Gastroesophageal sphincter (tissue), 4 donors: ENCODE data around the gene ANAPC2. TPM values are rescaled to one million over a fixed set of nuclear protein-coding genes. Genes with fewer than 3 reads are reported as not detected.
"Not testable (repeated sequence)": the region's sequence is repeated elsewhere in the genome, so short reads cannot be mapped to it uniquely, and the experiment has no call there.

ENCODE experiments used
- ATAC-seq: fragments of 150-250 bp; one replicate; pipeline ENCODE4 v1.9.1; 2016; ENCODE audit warnings: mild to moderate bottlenecking, moderate library complexity
- H3K27ac ChIP-seq, 4 donors: fragments of 200-600 bp; sonication (generic) in 3 of 4; 1 replicate in 3 of 4; 2 replicates in 1 of 4; pipeline ENCODE4 v1.5.1; 2016 to 2019
- H3K27me3 ChIP-seq: fragments of 200-600 bp; sonication (generic); one replicate; pipeline ENCODE4 v1.5.1; 2019
- H3K36me3 ChIP-seq, 2 donors: fragments of 200-600 bp; sonication (generic); one replicate each; pipeline ENCODE4 v1.5.1; 2019; ENCODE audit warnings: control low read depth in 1 of 2
- H3K4me1 ChIP-seq, 3 donors: fragments of 200-600 bp; sonication (generic); 1 replicate in 2 of 3; 2 replicates in 1 of 3; pipeline ENCODE4 v1.5.1; 2016 to 2019; ENCODE audit warnings: control low read depth in 2 of 3
- H3K4me3 ChIP-seq, 2 donors: fragments of 200-600 bp; sonication (generic); one replicate each; pipeline ENCODE4 v1.5.1; 2019; ENCODE audit warnings: mild to moderate bottlenecking in 1 of 2, moderate library complexity in 1 of 2
- H3K9me3 ChIP-seq, 3 donors: fragments of 200-600 bp; sonication (generic); one replicate each; pipeline ENCODE4 v1.5.1; 2017 to 2019; ENCODE audit warnings: control low read depth in 2 of 3
- CTCF ChIP-seq, 4 experiments: fragments of 200-600 bp in 2 of 4; fragments of 450-650 bp in 2 of 4; sonication (generic) in 1 of 4; IDR thresholded peaks; one replicate each; pipeline ENCODE4 v1.5.1; 2017 to 2019; ENCODE audit warnings: antibody characterized with exemption in 4 of 4, mild to moderate bottlenecking in 2 of 4, moderate library complexity in 2 of 4
- EP300 ChIP-seq: sonication (generic); formaldehyde crosslinking; IDR thresholded peaks from one replicate; pipeline ENCODE4 v1.6.1; 2017; ENCODE audit warnings: antibody characterized with exemption, mild to moderate bottlenecking
- POLR2A ChIP-seq, 2 donors: fragments of 450-650 bp; IDR thresholded peaks; one replicate each; pipeline ENCODE4 v1.6.1; 2017; ENCODE audit warnings: antibody characterized with exemption in 2 of 2, mild to moderate bottlenecking in 2 of 2, moderate library complexity in 1 of 2
- POLR2AphosphoS5 ChIP-seq: sonication (generic); formaldehyde crosslinking; IDR thresholded peaks from one replicate; pipeline ENCODE4 v1.6.1; 2017; ENCODE audit warnings: antibody characterized with exemption
- WGBS, 2 donors: methylation state at CpG; one replicate each; pipeline ENCODE4 v1.1.5; 2018; ENCODE audit warnings: low coverage in 1 of 2; 5-methylcytosine and 5-hydroxymethylcytosine counted together
- total RNA-seq, 4 donors: library from RNA; depleted of rRNA; stranded (reverse); fragments of >200 nt; gene quantifications; one replicate each; pipeline ENCODE4 v1.1.0, GENCODE V29; 2016

Gene ANAPC2
- total RNA-seq, 4 donors from 2014 or later: 11.9 to 32.1 (median 23.7) TPM

GRCh38 chr9:137138058-137138721 lies 50.2 kb downstream of the ANAPC2 start:
- H3K27ac ChIP-seq: no peak overlapping the region
- TF ChIP-seq CTCF (IDR thresholded peaks at IDR 0.05): no peak
- TF ChIP-seq EP300: no peak
- no peak for TF ChIP-seq POLR2AphosphoS5
- no peak for TF ChIP-seq POLR2A (IDR thresholded peaks at IDR 0.05)
- no peaks in the 10 kb centered on the region for H3K36me3 ChIP-seq
- no peak for ATAC-seq
- H3K4me1 ChIP-seq: peaks cover 0 to 18% (median 3%) of the 10 kb centered on the region in 3 donors
- no peak overlapping the region for H3K4me3 ChIP-seq
- WGBS, 2 donors: 18% methylated on average over 11 of the region's 25 CpGs; no CpG with 5 or more reads in 1 of the 2 donors
- no peaks in the 10 kb centered on the region for H3K9me3 ChIP-seq
- H3K27me3 ChIP-seq: peaks cover 100% of the 10 kb centered on the region

GRCh38 chr9:137136881-137137607 lies 51.3 kb downstream of the ANAPC2 start:
- Histone ChIP-seq H3K27ac (no peak overlapping the region), H3K4me3 (no peak overlapping the region), H3K36me3 (no peaks in the 10 kb centered on the region), H3K4me1 (peaks cover 0 to 18% (median 3%) of the 10 kb centered on the region in 3 donors), H3K27me3 (peaks cover 100% of the 10 kb centered on the region), H3K9me3 (peaks cover 0 to under 1% (median 0%) of the 10 kb centered on the region in 3 donors)
- no peak for ATAC-seq
- 60 to 62% methylated on average over 6 to 8 of the region's 23 CpGs for WGBS, 2 donors
- no peak for TF ChIP-seq POLR2A (IDR thresholded peaks at IDR 0.05)
- no peak for TF ChIP-seq EP300
- no peak for TF ChIP-seq CTCF (IDR thresholded peaks at IDR 0.05)
- TF ChIP-seq POLR2AphosphoS5: no peak

GRCh38 chr9:137136261-137136880 lies 52.0 kb downstream of the ANAPC2 start:
- WGBS, 2 donors: 33 to 85% methylated on average over 2 to 3 of the region's 27 CpGs

GRCh38 chr9:137135154-137135553 lies 53.2 kb downstream of the ANAPC2 start:
- WGBS, 2 donors: 73 to 89% methylated on average over 8 to 9 of the region's 9 CpGs
- H3K9me3 ChIP-seq: peaks cover 0 to 13% (median 0%) of the 10 kb centered on the region in 3 donors
- H3K4me3 ChIP-seq, H3K36me3 ChIP-seq, ATAC-seq, H3K27ac ChIP-seq: not testable (repeated sequence)
- H3K4me1 ChIP-seq: peaks cover 0 to 21% (median 3%) of the 10 kb centered on the region in 3 donors
- peaks cover 99% of the 10 kb centered on the region for H3K27me3 ChIP-seq

More at GRCh38 chr9:137136261-137136880, 52.0 kb downstream of the ANAPC2 start:
- ATAC-seq: no peak
- H3K4me3 ChIP-seq: no peak overlapping the region
- peaks cover 100% of the 10 kb centered on the region for H3K27me3 ChIP-seq
- peaks cover 0 to 18% (median 3%) of the 10 kb centered on the region in 3 donors for H3K4me1 ChIP-seq
- peaks cover 0 to 4% (median 0%) of the 10 kb centered on the region in 3 donors for H3K9me3 ChIP-seq
- H3K36me3 ChIP-seq: no peaks in the 10 kb centered on the region
- H3K27ac ChIP-seq: no peak overlapping the region
- TF ChIP-seq EP300: no peak
- no peak for TF ChIP-seq CTCF (IDR thresholded peaks at IDR 0.05)
- TF ChIP-seq POLR2A (IDR thresholded peaks at IDR 0.05): no peak

- WGBS, 2 donors: 63% methylated on average over 3 of the region's 4 CpGs; no CpG with 5 or more reads in 1 of the 2 donors
- H3K36me3 ChIP-seq: no peaks in the 10 kb centered on the region
- H3K9me3 ChIP-seq: peaks cover 0 to 19% (median 0%) of the 10 kb centered on the region in 3 donors
- no peak for TF ChIP-seq EP300
- TF ChIP-seq POLR2A (IDR thresholded peaks at IDR 0.05): no peak
- TF ChIP-seq CTCF (IDR thresholded peaks at IDR 0.05): no peak
- no peak for TF ChIP-seq POLR2AphosphoS5
- no peak overlapping the region for H3K4me3 ChIP-seq
- H3K27me3 ChIP-seq: peaks cover 91% of the 10 kb centered on the region
- H3K27ac ChIP-seq: no peak overlapping the region
- peaks cover 0 to 26% (median 3%) of the 10 kb centered on the region in 3 donors for H3K4me1 ChIP-seq
- ATAC-seq: no peak
Observed at GRCh38 chr9:137134191-137134590, 54.2 kb downstream of the ANAPC2 start.
